Measurements from ENCODE around the gene FBXL4. TPM values are rescaled to one million over a fixed set of nuclear protein-coding genes. Genes with fewer than 3 reads are reported as not detected.

Gene FBXL4
- total RNA-seq, 1 experiment from 2014 or later: 5.1 TPM

DNA sequence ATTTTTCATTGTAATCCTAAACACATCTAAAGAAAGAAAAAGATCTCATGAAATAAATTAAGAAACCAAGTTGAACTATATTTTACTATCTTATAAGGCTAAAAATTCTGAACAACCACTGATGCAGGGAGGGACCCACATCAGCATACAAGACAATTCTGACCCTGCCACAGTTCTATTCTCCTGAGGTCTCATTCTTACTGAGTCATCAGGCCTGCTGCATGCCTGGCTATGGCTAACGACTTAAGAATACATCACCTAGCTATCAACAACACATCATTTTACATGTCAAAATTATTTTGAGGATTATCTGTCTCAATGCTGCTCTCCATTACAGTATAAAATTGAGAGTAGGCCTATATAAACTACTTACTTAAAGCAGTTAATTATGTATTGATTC lies 52.9 kb downstream of the FBXL4 start:
- Mint-ChIP-seq H3K36me3 (ENCODE audit: insufficient read depth in 1 of 3, low read depth in 3 of 3) (peaks cover 18 to 27% (median 19%) of the 10 kb centered on the region in 3 experiments), H3K4me3 (no peak overlapping the region), H3K27me3 (ENCODE audit: low read depth) (no peaks in the 10 kb centered on the region), H3K4me1 (peaks cover 0 to 5% of the 10 kb centered on the region in 2 experiments; a peak in 1 of 4 replicates), H3K9me3 (peaks cover 3% of the 10 kb centered on the region in 2 experiments; a peak in 4 of 5 replicates), H3K27ac (no peak overlapping the region)
- DNase-seq: no peak
- Histone ChIP-seq H2BK120ac (ENCODE audit: low read depth, low read length, poor library complexity, severe bottlenecking) (no peak overlapping the region), H4K20me1 (ENCODE audit: control insufficient read depth, insufficient read depth, insufficient read length) (no peaks in the 10 kb centered on the region), H2BK12ac (ENCODE audit: insufficient read length, low read depth, low read length) (no peak overlapping the region), H4K8ac (replicated peaks; ENCODE audit: insufficient read length, low read depth, low read length) (no peak overlapping the region), H2BK5ac (ENCODE audit: insufficient read length, low read length) (no peak overlapping the region), H2BK20ac (ENCODE audit: low read depth, low read length, poor library complexity, severe bottlenecking) (no peak overlapping the region), H3K79me1 (ENCODE audit: insufficient read depth, low read depth, low read length, poor library complexity, severe bottlenecking) (no peaks in the 10 kb centered on the region), H3K9me3 (ENCODE audit: control insufficient read depth, low read depth, low read length) (no peaks in the 10 kb centered on the region), H3K56ac (ENCODE audit: insufficient read length, low read depth, low read length) (no peak overlapping the region), H3K4me1 (ENCODE audit: insufficient read depth, low read length) (no peaks in the 10 kb centered on the region), H3K23me2 (ENCODE audit: insufficient read length, low read depth, low read length, poor library complexity, severe bottlenecking) (no peaks in the 10 kb centered on the region), H3K4ac (ENCODE audit: low read depth, low read length) (no peak overlapping the region), H3K27me3 (ENCODE audit: insufficient read depth, low read length) (no peaks in the 10 kb centered on the region), H2AK5ac (ENCODE audit: insufficient read length, low read length) (no peak overlapping the region), H3T11ph (ENCODE audit: low read length) (no peak overlapping the region), H3K79me2 (ENCODE audit: insufficient read depth, low read length) (no peaks in the 10 kb centered on the region), H3K4me2 (ENCODE audit: insufficient read depth, insufficient read length, low read length) (no peak overlapping the region), H3K14ac (ENCODE audit: insufficient read depth, low read length) (no peak overlapping the region), H3K27ac (ENCODE audit: insufficient read length, low read depth, low read length) (no peak overlapping the region), H4K5ac (ENCODE audit: insufficient read length, low read depth, low read length) (no peak overlapping the region), H3K9ac (ENCODE audit: extremely low read depth, insufficient read length, low read length) (no peak overlapping the region), H3K23ac (ENCODE audit: insufficient read length, low read depth, low read length) (no peak overlapping the region), H4K91ac (ENCODE audit: insufficient read length, low read depth, low read length) (no peak overlapping the region), H3K18ac (ENCODE audit: insufficient read length, low read depth, low read length) (no peak overlapping the region), H2AFZ (ENCODE audit: low read length) (no peak overlapping the region), H2BK15ac (ENCODE audit: low read depth, low read length) (no peak overlapping the region)
- TF ChIP-seq, protein P1, sequence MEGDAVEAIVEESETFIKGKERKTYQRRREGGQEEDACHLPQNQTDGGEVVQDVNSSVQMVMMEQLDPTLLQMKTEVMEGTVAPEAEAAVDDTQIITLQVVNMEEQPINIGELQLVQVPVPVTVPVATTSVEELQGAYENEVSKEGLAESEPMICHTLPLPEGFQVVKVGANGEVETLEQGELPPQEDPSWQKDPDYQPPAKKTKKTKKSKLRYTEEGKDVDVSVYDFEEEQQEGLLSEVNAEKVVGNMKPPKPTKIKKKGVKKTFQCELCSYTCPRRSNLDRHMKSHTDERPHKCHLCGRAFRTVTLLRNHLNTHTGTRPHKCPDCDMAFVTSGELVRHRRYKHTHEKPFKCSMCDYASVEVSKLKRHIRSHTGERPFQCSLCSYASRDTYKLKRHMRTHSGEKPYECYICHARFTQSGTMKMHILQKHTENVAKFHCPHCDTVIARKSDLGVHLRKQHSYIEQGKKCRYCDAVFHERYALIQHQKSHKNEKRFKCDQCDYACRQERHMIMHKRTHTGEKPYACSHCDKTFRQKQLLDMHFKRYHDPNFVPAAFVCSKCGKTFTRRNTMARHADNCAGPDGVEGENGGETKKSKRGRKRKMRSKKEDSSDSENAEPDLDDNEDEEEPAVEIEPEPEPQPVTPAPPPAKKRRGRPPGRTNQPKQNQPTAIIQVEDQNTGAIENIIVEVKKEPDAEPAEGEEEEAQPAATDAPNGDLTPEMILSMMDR (conservative IDR thresholded peaks at IDR 0.05): no peak
- no CpG with 5 or more reads among the region's 1 CpG for WGBS (ENCODE audit: extremely low coverage, insufficient read length, low lambda C conversion rate)

All from H9 (cell line).